ENCODE results near the gene KLF13. TPM values are rescaled to one million over a fixed set of nuclear protein-coding genes. Genes with fewer than 3 reads are reported as not detected.
A peak's percentile ranks its signal among the peaks of the same experiment; 100 is the strongest.

The KLF13 gene
- polyA plus RNA-seq, 1 donor (not counting 4 experiments of a cell fraction or from before 2014, with no cell fraction given) = 66.7 TPM

GRCh38 chr15:31362886-31363285, 36.3 kb downstream of the KLF13 start:
- Histone ChIP-seq H3K4me2 (ENCODE audit: control insufficient read depth, extremely low read depth, insufficient read depth, low read depth, low read length) (no peak overlapping the region), H3K36me3 (ENCODE audit: control insufficient read depth in 2 of 2, extremely low read depth in 1 of 2, insufficient read depth in 2 of 2, low read length in 2 of 2) (peaks cover 0 to 3% of the 10 kb centered on the region in 2 experiments), H3K9ac (ENCODE audit: control insufficient read depth, extremely low read depth, insufficient read depth, low read length) (no peak overlapping the region), H4K20me1 (ENCODE audit: control insufficient read depth, extremely low read depth, insufficient read depth, low read length) (peaks cover 2% of the 10 kb centered on the region), H2AFZ (ENCODE audit: control insufficient read depth, low read length) (no peak overlapping the region), H3K27me3 (ENCODE audit: control insufficient read depth, extremely low read depth, insufficient read depth, low read length) (no peaks in the 10 kb centered on the region), H3K9me1 (ENCODE audit: control insufficient read depth, extremely low read depth, insufficient read depth, low read length) (peaks cover 6% of the 10 kb centered on the region), H3K4me3 (ENCODE audit: control insufficient read depth in 2 of 3, extremely low read depth in 1 of 3, insufficient read depth in 2 of 3, low read depth in 1 of 3, low read length in 3 of 3) (no peak overlapping the region), H3K9me3 (ENCODE audit: control insufficient read depth, low read depth, low read length) (no peaks in the 10 kb centered on the region), H3K4me1 (ENCODE audit: control insufficient read depth, extremely low read depth, insufficient read depth, low read length) (peaks cover 74% of the 10 kb centered on the region), H3K79me2 (ENCODE audit: control insufficient read depth, insufficient read depth, low read length) (peaks cover 84% of the 10 kb centered on the region), H3K27ac (ENCODE audit: control insufficient read depth, insufficient read depth, low read length) (no peak overlapping the region)
- no peak for DNase-seq (ENCODE audit: low read depth, low spot score)
- dilution Hi-C loops (cut with MboI; ENCODE audit: extremely low pct_ligation_motif_present, low sequenced_read_pairs) = no loop called here
- TF ChIP-seq CTCF (optimal IDR thresholded peaks at IDR 0.05 in 1 of 3, IDR thresholded peaks at IDR 0.05 in 1 of 3, conservative IDR thresholded peaks at IDR 0.05 in 1 of 3; ENCODE audit: extremely low read depth in 1 of 3, insufficient read depth in 2 of 3, low read length in 3 of 3) = no peak
- no peak for TF ChIP-seq EZH2 (IDR thresholded peaks at IDR 0.05; ENCODE audit: low read length)
- peak; percentile 29 for FAIRE-seq

GRCh38 chr15:31364301-31365031, 37.8 kb downstream of the KLF13 start:
- no peak overlapping the region for H3K4me3 ChIP-seq (ENCODE audit: control insufficient read depth in 2 of 3, extremely low read depth in 1 of 3, insufficient read depth in 2 of 3, low read depth in 1 of 3, low read length in 3 of 3)
- H3K4me1 ChIP-seq (ENCODE audit: control insufficient read depth, extremely low read depth, insufficient read depth, low read length) = peaks cover 72% of the 10 kb centered on the region
- dilution Hi-C loops (cut with MboI; ENCODE audit: extremely low pct_ligation_motif_present, low sequenced_read_pairs) = no loop called here
- H3K9me1 ChIP-seq (ENCODE audit: control insufficient read depth, extremely low read depth, insufficient read depth, low read length) = peaks cover 6% of the 10 kb centered on the region
- no peak for TF ChIP-seq CTCF (optimal IDR thresholded peaks at IDR 0.05 in 1 of 3, IDR thresholded peaks at IDR 0.05 in 1 of 3, conservative IDR thresholded peaks at IDR 0.05 in 1 of 3; ENCODE audit: extremely low read depth in 1 of 3, insufficient read depth in 2 of 3, low read length in 3 of 3)
- peak overlapping the region; percentile 57 for H3K9ac ChIP-seq (ENCODE audit: control insufficient read depth, extremely low read depth, insufficient read depth, low read length)
- H4K20me1 ChIP-seq (ENCODE audit: control insufficient read depth, extremely low read depth, insufficient read depth, low read length) = peaks cover 2% of the 10 kb centered on the region
- peak; percentile 94 for DNase-seq (ENCODE audit: low read depth, low spot score)
- H3K4me2 ChIP-seq (ENCODE audit: control insufficient read depth, extremely low read depth, insufficient read depth, low read depth, low read length) = peak overlapping the region; percentile 2
- H3K27ac ChIP-seq (ENCODE audit: control insufficient read depth, insufficient read depth, low read length) = peak overlapping the region; percentile 53
- peak; percentile 94 for FAIRE-seq
- H3K79me2 ChIP-seq (ENCODE audit: control insufficient read depth, insufficient read depth, low read length) = peaks cover 80% of the 10 kb centered on the region
- no peaks in the 10 kb centered on the region for H3K36me3 ChIP-seq (ENCODE audit: control insufficient read depth in 2 of 2, extremely low read depth in 1 of 2, insufficient read depth in 2 of 2, low read length in 2 of 2)
- H3K27me3 ChIP-seq (ENCODE audit: control insufficient read depth, extremely low read depth, insufficient read depth, low read length) = no peaks in the 10 kb centered on the region
- no peaks in the 10 kb centered on the region for H3K9me3 ChIP-seq (ENCODE audit: control insufficient read depth, low read depth, low read length)
- no peak overlapping the region for H2AFZ ChIP-seq (ENCODE audit: control insufficient read depth, low read length)
